Endothelial cell (in vitro differentiated cells): ENCODE measurements around the gene TAF1B. TPM values are rescaled to one million over a fixed set of nuclear protein-coding genes. Genes with fewer than 3 reads are reported as not detected.

Experiments used
- DNase-seq: peaks from one replicate; pipeline ENCODE4 v3.0.0; 2021; ENCODE audit warnings: low spot score
- H3K27ac Mint-ChIP-seq: one replicate; pipeline ENCODE4 v1.8.0; 2021; ENCODE audit warnings: mixed read lengths, inconsistent platforms; ENCODE audit not compliant: unreplicated experiment
- H3K27me3 Mint-ChIP-seq: one replicate; pipeline ENCODE4 v1.8.0; 2021; ENCODE audit warnings: mild to moderate bottlenecking, moderate library complexity, mixed read lengths, inconsistent platforms; ENCODE audit not compliant: unreplicated experiment
- H3K36me3 Mint-ChIP-seq: one replicate; pipeline ENCODE4 v1.8.0; 2021; ENCODE audit warnings: mild to moderate bottlenecking, low read depth, mixed read lengths, inconsistent platforms; ENCODE audit not compliant: unreplicated experiment
- H3K4me1 Mint-ChIP-seq: one replicate; pipeline ENCODE4 v1.8.0; 2021; ENCODE audit warnings: mild to moderate bottlenecking, mixed read lengths, inconsistent platforms; ENCODE audit not compliant: unreplicated experiment
- H3K4me3 Mint-ChIP-seq: one replicate; pipeline ENCODE4 v1.8.0; 2021; ENCODE audit warnings: mild to moderate bottlenecking, mixed read lengths, inconsistent platforms; ENCODE audit not compliant: unreplicated experiment
- H3K9me3 Mint-ChIP-seq: one replicate; pipeline ENCODE4 v1.8.0; 2021; ENCODE audit warnings: mixed read lengths, inconsistent platforms; ENCODE audit not compliant: unreplicated experiment
- total RNA-seq: library from RNA; stranded (reverse); fragmentation: NEBNext Ultra II Directional; extraction: Animal tissue kit (Norgen Biotek cat#: 25700); gene quantifications from one replicate; pipeline ENCODE4 v1.2.1, GENCODE V29; 2021; ENCODE audit not compliant: unreplicated experiment
- TF ChIP-seq, protein P1 (sequence below): fragments of 200-600 bp; sonication (generic); IDR thresholded peaks from one replicate; pipeline ENCODE4 v1.5.0; 2021; ENCODE audit warnings: antibody characterized with exemption; ENCODE audit not compliant: unreplicated experiment

TAF1B gene
- total RNA-seq, 1 donor from 2014 or later: 19.5 TPM

DNA sequence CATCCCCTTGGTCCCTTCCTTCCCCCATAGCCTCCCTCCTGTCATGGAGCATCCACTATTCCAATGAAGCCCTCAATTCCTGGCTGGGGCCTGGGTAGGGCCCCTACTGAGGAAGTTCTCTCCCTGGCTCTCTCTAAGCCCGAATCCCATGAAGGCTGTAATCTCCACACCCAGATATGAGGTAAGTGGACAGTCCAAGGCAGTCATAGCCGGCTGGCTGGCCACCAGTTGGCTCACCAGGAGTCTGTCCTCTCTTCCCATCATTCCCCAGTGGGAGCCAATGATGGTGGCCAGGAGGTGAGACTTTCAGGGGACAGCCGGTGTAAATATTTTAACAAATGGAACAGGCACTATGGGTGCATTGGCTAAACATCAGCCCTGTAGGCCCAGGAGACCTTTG, 6.8 kb upstream of the TAF1B start:
- no peak overlapping the region for H3K27ac Mint-ChIP-seq
- H3K9me3 Mint-ChIP-seq: no peaks in the 10 kb centered on the region
- H3K4me1 Mint-ChIP-seq: no peaks in the 10 kb centered on the region

GRCh38 chr2:9837451-9837850, 5.8 kb upstream of the TAF1B start:
- H3K9me3 Mint-ChIP-seq: no peaks in the 10 kb centered on the region
- no peak for DNase-seq
- TF ChIP-seq, protein P1, sequence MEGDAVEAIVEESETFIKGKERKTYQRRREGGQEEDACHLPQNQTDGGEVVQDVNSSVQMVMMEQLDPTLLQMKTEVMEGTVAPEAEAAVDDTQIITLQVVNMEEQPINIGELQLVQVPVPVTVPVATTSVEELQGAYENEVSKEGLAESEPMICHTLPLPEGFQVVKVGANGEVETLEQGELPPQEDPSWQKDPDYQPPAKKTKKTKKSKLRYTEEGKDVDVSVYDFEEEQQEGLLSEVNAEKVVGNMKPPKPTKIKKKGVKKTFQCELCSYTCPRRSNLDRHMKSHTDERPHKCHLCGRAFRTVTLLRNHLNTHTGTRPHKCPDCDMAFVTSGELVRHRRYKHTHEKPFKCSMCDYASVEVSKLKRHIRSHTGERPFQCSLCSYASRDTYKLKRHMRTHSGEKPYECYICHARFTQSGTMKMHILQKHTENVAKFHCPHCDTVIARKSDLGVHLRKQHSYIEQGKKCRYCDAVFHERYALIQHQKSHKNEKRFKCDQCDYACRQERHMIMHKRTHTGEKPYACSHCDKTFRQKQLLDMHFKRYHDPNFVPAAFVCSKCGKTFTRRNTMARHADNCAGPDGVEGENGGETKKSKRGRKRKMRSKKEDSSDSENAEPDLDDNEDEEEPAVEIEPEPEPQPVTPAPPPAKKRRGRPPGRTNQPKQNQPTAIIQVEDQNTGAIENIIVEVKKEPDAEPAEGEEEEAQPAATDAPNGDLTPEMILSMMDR: no peak
- no peak overlapping the region for H3K4me3 Mint-ChIP-seq
- H3K27me3 Mint-ChIP-seq: peaks cover 6% of the 10 kb centered on the region
- no peaks in the 10 kb centered on the region for H3K4me1 Mint-ChIP-seq
- no peak overlapping the region for H3K27ac Mint-ChIP-seq
- no peaks in the 10 kb centered on the region for H3K36me3 Mint-ChIP-seq

More for the DNA sequence above, 6.8 kb upstream of the TAF1B start:
- no peak for DNase-seq
- H3K4me3 Mint-ChIP-seq: no peak overlapping the region
- H3K27me3 Mint-ChIP-seq: peaks cover 6% of the 10 kb centered on the region
- TF ChIP-seq, protein P1: no peak
- H3K36me3 Mint-ChIP-seq: no peaks in the 10 kb centered on the region

- TF ChIP-seq, protein P1: no peak
- H3K9me3 Mint-ChIP-seq: no peaks in the 10 kb centered on the region
- H3K4me3 Mint-ChIP-seq: no peak overlapping the region
- no peaks in the 10 kb centered on the region for H3K36me3 Mint-ChIP-seq
- DNase-seq: no peak
- no peak overlapping the region for H3K27ac Mint-ChIP-seq
- H3K27me3 Mint-ChIP-seq: peaks cover 3% of the 10 kb centered on the region
- no peaks in the 10 kb centered on the region for H3K4me1 Mint-ChIP-seq
Measured at GRCh38 chr2:9838391-9838790, 4.9 kb upstream of the TAF1B start.

DNA sequence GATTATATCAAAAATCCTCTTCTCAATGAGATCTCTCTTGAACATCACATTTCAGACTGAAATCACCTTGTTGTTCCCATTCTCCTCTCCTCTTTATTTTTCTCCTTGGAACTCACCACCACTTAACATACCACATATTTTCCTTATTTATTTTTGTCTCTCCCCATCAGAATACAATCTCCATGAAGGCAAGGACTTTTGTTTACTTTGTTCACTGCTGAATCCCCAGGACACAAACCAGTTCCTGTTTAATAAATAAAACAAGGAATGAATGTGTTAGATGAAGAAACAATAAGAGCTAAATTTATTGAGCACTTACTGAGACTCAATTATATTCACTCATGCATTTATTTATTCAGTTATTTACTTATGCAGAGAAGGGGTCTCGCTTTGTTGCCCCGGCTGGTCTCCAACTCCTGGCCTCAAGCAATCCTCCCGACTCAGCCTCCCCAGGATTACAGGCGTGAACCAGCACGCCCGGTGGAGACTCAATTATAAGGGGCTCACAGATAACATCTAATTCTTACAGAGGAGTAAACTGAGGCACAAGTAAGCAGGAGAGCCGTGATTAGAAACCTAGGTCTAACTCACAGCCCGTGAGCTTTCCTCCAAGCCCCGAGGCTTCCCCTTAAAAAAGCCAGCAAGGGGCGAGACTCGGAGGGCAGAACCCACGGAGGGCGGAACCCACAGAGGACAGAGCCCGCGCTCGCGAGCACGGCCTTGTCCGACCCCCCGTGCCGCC, 616 bp upstream of the TAF1B start:
- DNase-seq: no peak
- TF ChIP-seq, protein P1: no peak
- Mint-ChIP-seq H3K4me1 (no peaks in the 10 kb centered on the region), H3K27me3 (peaks cover 2% of the 10 kb centered on the region), H3K4me3 (peak overlapping the region; percentile 93), H3K9me3 (no peaks in the 10 kb centered on the region), H3K27ac (peak overlapping the region; percentile 84), H3K36me3 (no peaks in the 10 kb centered on the region)

DNA sequence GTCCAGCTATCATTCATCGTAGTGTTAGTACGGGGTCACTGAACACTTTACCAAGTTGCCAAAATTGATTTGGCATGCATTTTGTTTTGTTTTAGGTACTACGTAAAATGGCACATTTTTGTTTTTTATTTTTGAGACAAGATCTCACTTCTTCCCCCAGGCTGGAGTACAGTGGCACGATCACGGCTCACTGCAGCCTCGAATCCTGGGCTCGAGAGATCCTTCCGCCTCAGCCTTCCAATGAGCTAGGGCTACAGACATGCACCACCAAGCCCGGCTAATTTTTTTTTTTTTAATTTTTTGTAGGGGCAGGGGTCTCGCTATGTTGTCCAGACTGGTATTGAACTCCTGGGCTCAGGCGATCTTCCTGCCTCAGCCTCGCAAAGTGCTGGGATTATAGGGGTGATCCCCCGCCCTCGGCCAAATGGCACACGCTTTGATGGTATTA, 786 bp downstream of the TAF1B start:
- Mint-ChIP-seq H3K27me3 (peaks cover 2% of the 10 kb centered on the region), H3K4me1 (no peaks in the 10 kb centered on the region), H3K9me3 (no peaks in the 10 kb centered on the region), H3K27ac (no peak overlapping the region), H3K4me3 (peak overlapping the region; percentile 93), H3K36me3 (no peaks in the 10 kb centered on the region)
- no peak for DNase-seq
- TF ChIP-seq, protein P1: no peak
